Heart left ventricle (tissue), 16 donors: Measurements from ENCODE around the gene DDX56. TPM values are rescaled to one million over a fixed set of nuclear protein-coding genes. Genes with fewer than 3 reads are reported as not detected.

ENCODE experiments used
- ATAC-seq, 4 donors: fragments of 200-7000 bp; cut with Tn5 transposase; one replicate each; pipeline ENCODE4 v1.9.1; 2020 to 2022; ENCODE audit warnings: moderate library complexity in 4 of 4, mild to moderate bottlenecking in 3 of 4, moderate number of reproducible peaks in 1 of 4
- DNase-seq, 5 donors: peaks; one replicate each; pipeline ENCODE4 v3.0.0-alpha.2; 2020
- H3K27ac ChIP-seq, 12 donors: fragments of 200-600 bp; sonication (generic) in 4 of 12; one replicate each; pipeline versions ENCODE4 v1.5.0 to v1.8.0; 2016 to 2022; ENCODE audit warnings: mild to moderate bottlenecking in 2 of 12
- H3K27me3 ChIP-seq, 9 donors: fragments of 200-600 bp; sonication (generic) in 2 of 9; one replicate each; pipeline versions ENCODE4 v1.5.1 to v1.8.0; 2016 to 2022; ENCODE audit warnings: mild to moderate bottlenecking in 3 of 9
- H3K36me3 ChIP-seq, 9 donors: fragments of 200-600 bp; sonication (generic) in 2 of 9; one replicate each; pipeline versions ENCODE4 v1.5.0 to v1.8.0; 2018 to 2022; ENCODE audit warnings: mild to moderate bottlenecking in 2 of 9
- H3K4me1 ChIP-seq, 12 donors: fragments of 200-600 bp; sonication (generic) in 4 of 12; one replicate each; pipeline versions ENCODE4 v1.5.0 to v1.8.0; 2016 to 2022; ENCODE audit warnings: mild to moderate bottlenecking in 3 of 12
- H3K4me3 ChIP-seq, 12 donors: fragments of 200-600 bp; sonication (generic) in 4 of 12; one replicate each; pipeline versions ENCODE4 v1.5.0 to v1.8.0; 2017 to 2022; ENCODE audit warnings: mild to moderate bottlenecking in 9 of 12, moderate library complexity in 4 of 12
- H3K9me3 ChIP-seq, 12 donors: fragments of 200-600 bp; sonication (generic) in 4 of 12; one replicate each; pipeline versions ENCODE4 v1.5.0 to v1.8.0; 2016 to 2022; ENCODE audit warnings: mild to moderate bottlenecking in 1 of 12
- CTCF ChIP-seq, 12 donors: fragments of 200-600 bp; sonication (generic) in 4 of 12; IDR thresholded peaks; one replicate each; pipeline versions ENCODE4 v1.5.0 to v1.8.0; 2018 to 2022; ENCODE audit warnings: antibody characterized with exemption in 12 of 12, mild to moderate bottlenecking in 5 of 12
- POLR2A ChIP-seq, 2 donors: fragments of 450-650 bp; IDR thresholded peaks; one replicate each; pipeline ENCODE4 v1.6.1; 2017; ENCODE audit warnings: antibody characterized with exemption in 2 of 2, mild to moderate bottlenecking in 2 of 2, moderate library complexity in 2 of 2
- WGBS, 4 donors: extraction: QIAGEN DNeasy Blood & Tissue Kit in 2 of 4; methylation state at CpG; one replicate each; pipeline versions ENCODE4 v1.1.5 to v1.1.7; 2013 to 2018; 5-methylcytosine and 5-hydroxymethylcytosine counted together
- intact Hi-C, 10 donors: fragments of 100-400 bp; cut with DNase I; formaldehyde crosslinking; loops; one replicate each; pipeline versions ENCODE4 v1.11.1 to v1.14.2; 2022
- polyA plus RNA-seq, 2 donors: library from polyadenylated mRNA; stranded (reverse); fragments of 200-250 nt; gene quantifications; one replicate each; pipeline ENCODE4 v1.2.3, GENCODE V29; 2013
- total RNA-seq, 9 donors: library from RNA; depleted of rRNA in 2 of 9; stranded (reverse); fragments of >200 nt in 2 of 9; fragmentation: NEBNext Ultra II Directional in 3 of 9; extraction: Animal tissue kit (Norgen Biotek cat#: 25700) in 3 of 9; gene quantifications; one replicate each; pipeline versions ENCODE4 v1.1.0 to v1.2.4, GENCODE V29; 2016 to 2023
- donor health status: ischemic (EF 13 %, LVEDD 7.1; RV severe dilation, severe dysfunction).
- donor health status: healthy with polysubstance abuse.
- donor health status: DM: no; HTN: yes; CAD: no.
- donor health status: DM: no; HTN: no; CAD: no.
- donor health status: ischemic (EF 25% LVEDD 6.9; RV normal size, moderate dysfunction).
- donor health status: ischemic (EF 25% LVEDD 5.7; RV mildly dilated, moderate dysfunction).
- donor health status: healthy.
- donor health status: DM: yes; HTN: yes; CAD: no.
- donor health status: ischemic (EF 35%, LVEDD 5.7; RV mildly dilated, moderate dysfunction).
- donor health status: nonischemic (EF 11% LVEDD 7.7; RV severe dilation, severe dysfunction).
- donor health status: DM: yes; HTN: yes; CAD: no.
- donor health status: PGD.
- donor health status: ischemic (EF 29% LVEDD 5.4; RV normal size, mild dysfunction).
- donor health status: nonischemic (EF 23%, LVEDD 6.1; RV moderate dilation, normal function).

The DDX56 gene
- total and polyA plus RNA-seq, 11 donors = 19.4 to 43.4 (median 28.7) TPM

- no peak for ATAC-seq
Observed at GRCh38 chr7:44538093-44538797, 35.5 kb downstream of the DDX56 start.

GRCh38 chr7:44537442-44537841 lies 36.3 kb downstream of the DDX56 start:
- H3K4me1 ChIP-seq = peaks cover 0 to 6% (median 0%) of the 10 kb centered on the region in 12 donors
- TF ChIP-seq POLR2A (IDR thresholded peaks at IDR 0.05) (no peak), CTCF (IDR thresholded peaks at IDR 0.05) (no peak)
- H3K27ac ChIP-seq = no peak overlapping the region
- WGBS, 4 donors = 85 to 92% (median 89%) methylated on average over 6 of the region's 6 CpGs
- H3K9me3 ChIP-seq = no peaks in the 10 kb centered on the region
- no peak for DNase-seq
- H3K4me3 ChIP-seq = no peak overlapping the region
- H3K36me3 ChIP-seq = no peaks in the 10 kb centered on the region
- intact Hi-C loops = no loop called here
- H3K27me3 ChIP-seq = no peaks in the 10 kb centered on the region
- ATAC-seq = no peak

More at GRCh38 chr7:44538093-44538797, 35.5 kb downstream of the DDX56 start:
- Histone ChIP-seq H3K4me3 (no peak overlapping the region), H3K4me1 (peaks cover 0 to 6% (median 0%) of the 10 kb centered on the region in 12 donors), H3K36me3 (no peaks in the 10 kb centered on the region), H3K9me3 (no peaks in the 10 kb centered on the region), H3K27me3 (no peaks in the 10 kb centered on the region), H3K27ac (no peak overlapping the region)
- no peak for DNase-seq
- 83 to 88% (median 86%) methylated on average over 15 to 17 of the region's 17 CpGs for WGBS, 4 donors
- TF ChIP-seq POLR2A (IDR thresholded peaks at IDR 0.05) = no peak
- TF ChIP-seq CTCF (IDR thresholded peaks at IDR 0.05) = no peak
- intact Hi-C loops = no loop called here

GRCh38 chr7:44536090-44536489 lies 37.6 kb downstream of the DDX56 start:
- 76 to 98% (median 85%) methylated on average over 8 to 10 of the region's 10 CpGs for WGBS, 4 donors
- no peak overlapping the region for H3K27ac ChIP-seq
- TF ChIP-seq POLR2A (IDR thresholded peaks at IDR 0.05) (no peak), CTCF (IDR thresholded peaks at IDR 0.05) (no peak)
- no peaks in the 10 kb centered on the region for H3K36me3 ChIP-seq
- no peaks in the 10 kb centered on the region for H3K9me3 ChIP-seq
- intact Hi-C loops = no loop called here
- ATAC-seq = no peak
- peaks cover 0 to 6% (median 0%) of the 10 kb centered on the region in 12 donors for H3K4me1 ChIP-seq
- H3K27me3 ChIP-seq = no peaks in the 10 kb centered on the region
- no peak for DNase-seq
- H3K4me3 ChIP-seq = no peak overlapping the region

- H3K36me3 ChIP-seq = no peaks in the 10 kb centered on the region
- H3K9me3 ChIP-seq = no peaks in the 10 kb centered on the region
- H3K27ac ChIP-seq = no peak overlapping the region
- ATAC-seq = no peak
- 89 to 96% (median 90%) methylated on average over 8 of the region's 8 CpGs for WGBS, 4 donors
- H3K27me3 ChIP-seq = no peaks in the 10 kb centered on the region
- H3K4me1 ChIP-seq = peaks cover 0 to 6% (median 0%) of the 10 kb centered on the region in 12 donors
- DNase-seq = no peak
- intact Hi-C loops = no loop called here
- no peak for TF ChIP-seq POLR2A (IDR thresholded peaks at IDR 0.05)
- TF ChIP-seq CTCF (IDR thresholded peaks at IDR 0.05) = no peak
- H3K4me3 ChIP-seq = no peak overlapping the region
Observed at GRCh38 chr7:44535348-44536064, 38.2 kb downstream of the DDX56 start.
